ENCODE data around the gene SRCIN1. TPM values are rescaled to one million over a fixed set of nuclear protein-coding genes. Genes with fewer than 3 reads are reported as not detected.

Gene SRCIN1
- total RNA-seq, 1 experiment from 2014 or later, result 25.8 TPM

DNA sequence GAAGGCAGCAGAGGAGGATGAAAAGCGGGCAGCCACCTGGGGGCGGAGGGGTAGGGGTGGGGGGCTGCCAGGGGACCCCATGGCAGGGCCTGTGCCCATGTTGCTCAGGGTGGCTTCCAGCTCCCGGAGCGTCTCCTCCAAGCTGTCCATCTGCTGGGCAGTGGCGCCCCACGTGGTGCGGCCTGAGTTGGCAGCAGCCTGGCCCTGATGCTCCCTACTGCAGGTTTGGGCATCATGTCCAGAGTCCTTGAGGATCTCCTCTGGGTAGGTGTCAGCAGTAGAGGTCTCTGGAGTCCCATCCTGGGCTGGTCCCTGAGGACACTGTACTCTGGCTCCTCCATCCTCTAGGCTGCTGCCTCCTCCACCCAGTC, 60.9 kb downstream of the SRCIN1 start:
- no peaks in the 10 kb centered on the region for H3K9me3 Mint-ChIP-seq (ENCODE audit: unreplicated experiment)
- H3K4me1 Mint-ChIP-seq (ENCODE audit: low read depth, unreplicated experiment), result no peaks in the 10 kb centered on the region
- TF ChIP-seq, protein P1, sequence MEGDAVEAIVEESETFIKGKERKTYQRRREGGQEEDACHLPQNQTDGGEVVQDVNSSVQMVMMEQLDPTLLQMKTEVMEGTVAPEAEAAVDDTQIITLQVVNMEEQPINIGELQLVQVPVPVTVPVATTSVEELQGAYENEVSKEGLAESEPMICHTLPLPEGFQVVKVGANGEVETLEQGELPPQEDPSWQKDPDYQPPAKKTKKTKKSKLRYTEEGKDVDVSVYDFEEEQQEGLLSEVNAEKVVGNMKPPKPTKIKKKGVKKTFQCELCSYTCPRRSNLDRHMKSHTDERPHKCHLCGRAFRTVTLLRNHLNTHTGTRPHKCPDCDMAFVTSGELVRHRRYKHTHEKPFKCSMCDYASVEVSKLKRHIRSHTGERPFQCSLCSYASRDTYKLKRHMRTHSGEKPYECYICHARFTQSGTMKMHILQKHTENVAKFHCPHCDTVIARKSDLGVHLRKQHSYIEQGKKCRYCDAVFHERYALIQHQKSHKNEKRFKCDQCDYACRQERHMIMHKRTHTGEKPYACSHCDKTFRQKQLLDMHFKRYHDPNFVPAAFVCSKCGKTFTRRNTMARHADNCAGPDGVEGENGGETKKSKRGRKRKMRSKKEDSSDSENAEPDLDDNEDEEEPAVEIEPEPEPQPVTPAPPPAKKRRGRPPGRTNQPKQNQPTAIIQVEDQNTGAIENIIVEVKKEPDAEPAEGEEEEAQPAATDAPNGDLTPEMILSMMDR (IDR thresholded peaks at IDR 0.05; ENCODE audit: insufficient read depth in 1 of 2, low read depth in 1 of 2, low read length in 1 of 2, severe bottlenecking in 1 of 2, unreplicated experiment in 1 of 2), result no peak
- Histone ChIP-seq H3K27me3 (replicated peaks; ENCODE audit: control insufficient read depth, insufficient read depth, low read length) (no peaks in the 10 kb centered on the region), H3K4me3 (ENCODE audit: low read depth, low read length) (no peak overlapping the region), H3K4me1 (no peaks in the 10 kb centered on the region), H3K9me3 (no peaks in the 10 kb centered on the region), H3K36me3 (ENCODE audit: control insufficient read depth, insufficient read depth, low read length) (no peaks in the 10 kb centered on the region)
- H3K27ac Mint-ChIP-seq (ENCODE audit: unreplicated experiment), result no peak overlapping the region
- CTCF ChIA-PET, result interaction anchor here (0.9 to 2.1 kb wide), 3 partner anchors 13 to 119 kb away, joined by 3 to 17 read pairs (median 5); no protein-coding TSS in a partner anchor
- H3K27me3 Mint-ChIP-seq (ENCODE audit: insufficient read depth, unreplicated experiment), result no peaks in the 10 kb centered on the region
- BruUV-seq (replicated peaks), result no TSS peak
- H3K36me3 Mint-ChIP-seq (ENCODE audit: insufficient read depth, unreplicated experiment), result peaks cover 9% of the 10 kb centered on the region
- intact Hi-C loops (cut with micrococcal nuclease; ENCODE audit: unreplicated experiment), result no loop called here
- POLR2A ChIA-PET, result no interaction called here
- no peak overlapping the region for H3K4me3 Mint-ChIP-seq (ENCODE audit: unreplicated experiment)
- DNase-seq, result no peak

DNA sequence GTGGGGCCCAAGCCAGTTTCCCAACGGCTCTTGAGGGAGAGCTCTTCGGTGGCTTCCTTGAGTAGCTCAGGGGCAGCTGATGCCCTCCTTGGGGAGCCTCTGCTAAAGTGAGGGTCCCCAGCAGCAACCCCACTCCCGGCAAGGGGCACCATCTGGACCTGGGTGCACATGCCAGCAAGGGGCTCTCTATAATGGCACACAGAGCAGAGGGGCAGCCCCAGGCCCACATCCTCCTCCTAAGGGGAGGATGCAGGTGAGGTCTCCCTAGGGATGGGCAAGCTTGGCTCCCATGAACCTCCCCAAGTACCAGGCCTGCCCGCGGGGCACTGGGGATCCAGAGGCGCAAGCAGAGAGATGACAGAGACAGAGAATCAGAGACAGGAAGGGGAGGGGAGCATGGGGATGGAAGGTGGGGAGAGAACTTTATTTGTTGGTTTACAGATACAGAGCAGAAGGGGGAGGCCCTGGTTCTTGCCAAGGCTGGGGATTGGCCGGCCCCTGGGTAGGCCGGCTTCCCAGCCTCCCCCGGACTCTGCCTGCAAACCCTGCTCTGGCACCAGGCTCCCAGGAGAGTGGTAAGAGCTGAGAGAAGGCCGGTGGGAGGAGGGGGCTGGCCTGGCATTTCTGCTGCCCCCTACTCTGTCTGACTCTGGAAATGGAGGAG, 61.4 kb downstream of the SRCIN1 start:
- no peak for DNase-seq
- TF ChIP-seq, protein P1 (IDR thresholded peaks at IDR 0.05; ENCODE audit: insufficient read depth in 1 of 2, low read depth in 1 of 2, low read length in 1 of 2, severe bottlenecking in 1 of 2, unreplicated experiment in 1 of 2), result no peak
- CTCF ChIA-PET, result interaction anchor here (1.3 kb wide), 1 partner anchor 14 kb away, joined by 5 read pairs; no protein-coding TSS in a partner anchor
- H3K4me1 Mint-ChIP-seq (ENCODE audit: low read depth, unreplicated experiment), result no peaks in the 10 kb centered on the region
- H3K36me3 Mint-ChIP-seq (ENCODE audit: insufficient read depth, unreplicated experiment), result peaks cover 5% of the 10 kb centered on the region
- BruUV-seq (replicated peaks), result no TSS peak
- H3K27me3 Mint-ChIP-seq (ENCODE audit: insufficient read depth, unreplicated experiment), result no peaks in the 10 kb centered on the region
- H3K9me3 Mint-ChIP-seq (ENCODE audit: unreplicated experiment), result no peaks in the 10 kb centered on the region
- Histone ChIP-seq H3K27me3 (replicated peaks; ENCODE audit: control insufficient read depth, insufficient read depth, low read length) (no peaks in the 10 kb centered on the region), H3K4me3 (ENCODE audit: low read depth, low read length) (no peak overlapping the region), H3K36me3 (ENCODE audit: control insufficient read depth, insufficient read depth, low read length) (no peaks in the 10 kb centered on the region), H3K9me3 (no peaks in the 10 kb centered on the region), H3K4me1 (no peaks in the 10 kb centered on the region)
- H3K4me3 Mint-ChIP-seq (ENCODE audit: unreplicated experiment), result no peak overlapping the region
- intact Hi-C loops (cut with micrococcal nuclease; ENCODE audit: unreplicated experiment), result no loop called here
- H3K27ac Mint-ChIP-seq (ENCODE audit: unreplicated experiment), result no peak overlapping the region
- POLR2A ChIA-PET, result no interaction called here

DNA sequence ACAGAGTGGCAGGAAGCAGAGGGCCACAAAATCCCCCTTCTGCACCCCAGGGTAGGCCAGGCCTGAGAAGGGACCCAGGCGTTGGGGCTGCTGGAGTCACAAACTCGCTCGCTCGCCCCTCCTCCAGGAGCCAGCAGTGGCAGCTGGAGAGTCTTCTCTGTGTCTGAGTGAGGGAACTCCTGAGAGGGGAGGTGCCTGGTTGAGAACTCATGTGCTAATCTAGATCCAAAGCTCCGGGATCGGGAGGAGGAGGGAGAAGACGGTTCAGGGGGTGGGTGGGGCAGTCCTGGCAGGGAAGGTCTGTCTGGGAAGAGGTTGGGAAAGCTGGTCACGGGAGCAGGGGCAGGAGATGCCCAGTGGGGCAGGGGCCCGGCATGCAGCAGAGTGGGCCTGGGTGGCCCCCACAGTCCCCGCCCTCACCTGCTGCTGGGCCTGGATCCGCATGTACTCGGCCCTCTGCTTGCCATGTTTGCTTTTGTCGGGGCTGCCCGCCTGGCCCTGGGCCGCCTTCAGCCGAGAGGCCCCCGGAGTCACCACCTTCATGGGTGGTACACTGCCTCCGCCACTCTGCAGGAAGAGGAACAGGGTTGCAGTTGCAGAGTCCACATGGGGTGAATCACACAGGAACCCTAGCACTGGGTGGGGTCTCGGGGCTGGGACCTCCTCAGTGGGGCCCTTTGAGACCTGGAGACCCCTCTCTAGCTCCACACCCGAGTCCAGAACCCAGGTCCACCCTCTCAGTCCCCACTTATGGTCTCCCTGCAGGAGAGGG, 62.2 kb downstream of the SRCIN1 start:
- no peak overlapping the region for H3K27ac Mint-ChIP-seq (ENCODE audit: unreplicated experiment)
- H3K9me3 Mint-ChIP-seq (ENCODE audit: unreplicated experiment), result no peaks in the 10 kb centered on the region
- no peaks in the 10 kb centered on the region for H3K36me3 ChIP-seq (ENCODE audit: control insufficient read depth, insufficient read depth, low read length)
- H3K27me3 Mint-ChIP-seq (ENCODE audit: insufficient read depth, unreplicated experiment), result no peaks in the 10 kb centered on the region
- H3K9me3 ChIP-seq, result no peaks in the 10 kb centered on the region
- H3K4me1 Mint-ChIP-seq (ENCODE audit: low read depth, unreplicated experiment), result no peaks in the 10 kb centered on the region
- peaks cover 1% of the 10 kb centered on the region for H3K36me3 Mint-ChIP-seq (ENCODE audit: insufficient read depth, unreplicated experiment)
- no peaks in the 10 kb centered on the region for H3K27me3 ChIP-seq (replicated peaks; ENCODE audit: control insufficient read depth, insufficient read depth, low read length)
- no peaks in the 10 kb centered on the region for H3K4me1 ChIP-seq
- no peak overlapping the region for H3K4me3 Mint-ChIP-seq (ENCODE audit: unreplicated experiment)
- no peak for DNase-seq
- TF ChIP-seq, protein P1 (IDR thresholded peaks at IDR 0.05; ENCODE audit: insufficient read depth in 1 of 2, low read depth in 1 of 2, low read length in 1 of 2, severe bottlenecking in 1 of 2, unreplicated experiment in 1 of 2), result no peak
- no TSS peak for BruUV-seq (replicated peaks)
- ChIA-PET POLR2A (no interaction called here), CTCF (interaction anchor here (1.3 kb wide), 1 partner anchor 15 kb away, joined by 5 read pairs; no protein-coding TSS in a partner anchor)
- intact Hi-C loops (cut with micrococcal nuclease; ENCODE audit: unreplicated experiment), result no loop called here
- no peak overlapping the region for H3K4me3 ChIP-seq (ENCODE audit: low read depth, low read length)
